Activated naive CD4-positive, alpha-beta T cell treated with anti-CD3 and anti-CD28 coated beads for 36 hours (primary cell): Measurements from ENCODE around the gene PRR13. TPM values are rescaled to one million over a fixed set of nuclear protein-coding genes. Genes with fewer than 3 reads are reported as not detected.

ENCODE experiments used
- CTCF ChIA-PET: fragments of 350-600 bp; sonication (Branson Sonifier 250); formaldehyde crosslinking; loops from one replicate; lab custom pipeline; 2021; ENCODE audit warnings: antibody characterized with exemption; lab: Charles Lee
- DNase-seq: peaks from one replicate; pipeline ENCODE4 v3.0.0-alpha.2; 2020
- H3K27ac Mint-ChIP-seq: one replicate; pipeline ENCODE4 v1.8.0; 2021; ENCODE audit warnings: mild to moderate bottlenecking, mixed read lengths
- H3K27me3 Mint-ChIP-seq: one replicate; pipeline ENCODE4 v1.8.0; 2021; ENCODE audit warnings: low read depth, mixed read lengths
- H3K36me3 Mint-ChIP-seq: one replicate; pipeline ENCODE4 v1.8.0; 2021; ENCODE audit warnings: low read depth, mixed read lengths
- H3K4me1 Mint-ChIP-seq: one replicate; pipeline ENCODE4 v1.8.0; 2021; ENCODE audit warnings: low read depth, mixed read lengths
- H3K4me3 Mint-ChIP-seq: one replicate; pipeline ENCODE4 v1.8.0; 2021; ENCODE audit warnings: mild to moderate bottlenecking, moderate library complexity, mixed read lengths
- H3K9me3 Mint-ChIP-seq: one replicate; pipeline ENCODE4 v1.8.0; 2021; ENCODE audit warnings: mixed read lengths
- intact Hi-C: fragments of 100-400 bp; cut with micrococcal nuclease; formaldehyde crosslinking; loops from one replicate; pipeline ENCODE4 v1.15.1; 2023
- total RNA-seq, 2 experiments: library from RNA; stranded (reverse); gene quantifications; one replicate each; pipeline ENCODE4 v1.2.3, GENCODE V29; 2021

The PRR13 gene
- total RNA-seq, 2 experiments from 2014 or later = 207 to 216 TPM

- no peak for DNase-seq
- Mint-ChIP-seq H3K36me3 (peaks cover 13% of the 10 kb centered on the region), H3K27ac (no peak overlapping the region), H3K9me3 (no peaks in the 10 kb centered on the region), H3K4me1 (peaks cover 2% of the 10 kb centered on the region), H3K4me3 (no peak overlapping the region), H3K27me3 (no peaks in the 10 kb centered on the region)
- intact Hi-C loops = no loop called here
- CTCF ChIA-PET = interaction anchor here (0.7 to 1.4 kb wide), 2 partner anchors 23 to 191 kb away, joined by 3 to 5 read pairs; no protein-coding TSS in a partner anchor
These were observed 44.6 kb downstream of the PRR13 start for GRCh38 chr12:53485955-53486735.

GRCh38 chr12:53486736-53487487, 45.4 kb downstream of the PRR13 start:
- Mint-ChIP-seq H3K36me3 (peaks cover 10% of the 10 kb centered on the region), H3K9me3 (no peaks in the 10 kb centered on the region), H3K4me1 (peaks cover 2% of the 10 kb centered on the region), H3K27ac (no peak overlapping the region), H3K4me3 (no peak overlapping the region), H3K27me3 (no peaks in the 10 kb centered on the region)
- intact Hi-C loops = no loop called here
- DNase-seq = no peak
- CTCF ChIA-PET = interaction anchor here (0.7 to 1.4 kb wide), 2 partner anchors 22 to 190 kb away, joined by 3 to 5 read pairs; no protein-coding TSS in a partner anchor

- H3K4me1 Mint-ChIP-seq = peaks cover 19% of the 10 kb centered on the region
- H3K27me3 Mint-ChIP-seq = no peaks in the 10 kb centered on the region
- no peak overlapping the region for H3K27ac Mint-ChIP-seq
- no peak overlapping the region for H3K4me3 Mint-ChIP-seq
- no peak for DNase-seq
- no peaks in the 10 kb centered on the region for H3K9me3 Mint-ChIP-seq
- peaks cover 6% of the 10 kb centered on the region for H3K36me3 Mint-ChIP-seq
- intact Hi-C loops = no loop called here
- CTCF ChIA-PET = interaction anchor here (1.1 kb wide), 1 partner anchor 19 kb away, joined by 4 read pairs; no protein-coding TSS in a partner anchor
These were observed 47.8 kb downstream of the PRR13 start for GRCh38 chr12:53489242-53489864.

GRCh38 chr12:53492188-53492587, 50.7 kb downstream of the PRR13 start:
- intact Hi-C loops = no loop called here
- CTCF ChIA-PET = interaction anchor here (0.7 to 3.6 kb wide), 5 partner anchors 10 to 1218 kb away, joined by 3 to 16 read pairs (median 4); partner anchors contain the start of gene PRR13
- H3K27me3 Mint-ChIP-seq = no peaks in the 10 kb centered on the region
- H3K4me1 Mint-ChIP-seq = peaks cover 24% of the 10 kb centered on the region
- peaks cover 3% of the 10 kb centered on the region for H3K36me3 Mint-ChIP-seq
- peak overlapping the region; percentile 36 for H3K27ac Mint-ChIP-seq
- no peak for DNase-seq
- peak overlapping the region; percentile 88 for H3K4me3 Mint-ChIP-seq
- no peaks in the 10 kb centered on the region for H3K9me3 Mint-ChIP-seq

GRCh38 chr12:53492830-53493609, 51.5 kb downstream of the PRR13 start:
- peak overlapping the region; percentile 81 for H3K27ac Mint-ChIP-seq
- CTCF ChIA-PET = interaction anchor here (0.9 to 3.6 kb wide), 4 partner anchors 10 to 172 kb away, joined by 4 to 16 read pairs (median 5); partner anchors contain the start of gene AAAS
- peaks cover 26% of the 10 kb centered on the region for H3K4me1 Mint-ChIP-seq
- intact Hi-C loops = loop anchor here (1.0 kb wide), 3 partner anchors 8 to 52 kb away; partner anchors contain the start of genes PRR13 and TARBP2
- DNase-seq = peak; percentile 90
- no peaks in the 10 kb centered on the region for H3K27me3 Mint-ChIP-seq
- peak overlapping the region; percentile 88 for H3K4me3 Mint-ChIP-seq
- no peaks in the 10 kb centered on the region for H3K9me3 Mint-ChIP-seq
- no peaks in the 10 kb centered on the region for H3K36me3 Mint-ChIP-seq

GRCh38 chr12:53493610-53494391, 52.3 kb downstream of the PRR13 start:
- Mint-ChIP-seq H3K36me3 (no peaks in the 10 kb centered on the region), H3K4me3 (peak overlapping the region; percentile 88), H3K9me3 (no peaks in the 10 kb centered on the region), H3K27ac (peak overlapping the region; percentile 81), H3K4me1 (peaks cover 34% of the 10 kb centered on the region), H3K27me3 (no peaks in the 10 kb centered on the region)
- intact Hi-C loops = loop anchor here (1.0 kb wide), 3 partner anchors 8 to 52 kb away; partner anchors contain the start of genes PRR13 and TARBP2
- CTCF ChIA-PET = interaction anchor here (0.6 to 3.6 kb wide), 5 partner anchors 11 to 173 kb away, joined by 4 to 16 read pairs (median 5); partner anchors contain the start of gene AAAS
- no peak for DNase-seq

Other genes starting within 250 kb of the PRR13 start
- 10 to 100 TPM; 32.3 to 32.5 TPM for gene ITGB7, start 234.5 kb upstream of the PRR13 start, total RNA-seq
- 1 to 10 TPM; 4.0 to 4.6 TPM for gene RARG, start 209.5 kb upstream of the PRR13 start, total RNA-seq
- 10 to 100 TPM; 53.3 to 54.2 TPM for gene ESPL1, start 173.4 kb upstream of the PRR13 start, total RNA-seq
- 100 to 1,000 TPM; 376 to 383 TPM for gene PFDN5, start 146.2 kb upstream of the PRR13 start, total RNA-seq
- gene MYG1, start 142.0 kb upstream of the PRR13 start, total RNA-seq = 10 to 100 TPM; 59.6 to 68.4 TPM
- 10 to 100 TPM; 81.0 to 83.4 TPM for gene AAAS, start 120.1 kb upstream of the PRR13 start, total RNA-seq
- gene SP7, start 105.4 kb upstream of the PRR13 start, total RNA-seq = not detected
- gene SP1, start 61.6 kb upstream of the PRR13 start, total RNA-seq = 10 to 100 TPM; 87.6 to 91.9 TPM
- gene AMHR2, start 17.9 kb upstream of the PRR13 start, total RNA-seq = not detected
- 1,000 to 10,000 TPM; 1,085 to 1,132 TPM for gene PCBP2, start 10.4 kb downstream of the PRR13 start, total RNA-seq
- 1 to 10 TPM; 6.0 to 8.2 TPM for gene MAP3K12, start 57.7 kb downstream of the PRR13 start, total RNA-seq
- gene TARBP2, start 59.5 kb downstream of the PRR13 start, total RNA-seq = 10 to 100 TPM; 25.0 to 26.8 TPM
- not detected for gene NPFF, start 65.8 kb downstream of the PRR13 start, total RNA-seq
- gene ATF7, start 184.6 kb downstream of the PRR13 start, total RNA-seq = 10 to 100 TPM; 19.7 to 19.8 TPM
- 100 to 1,000 TPM; 443 to 466 TPM for gene ATP5MC2, start 234.3 kb downstream of the PRR13 start, total RNA-seq